MM.1S (cell line): ENCODE data around the gene COX5A.

Source experiments
- DNase-seq: peaks from one replicate; pipeline ENCODE4 v3.0.0-alpha.2; 2015
- H2AFZ ChIP-seq: fragments of 300-600 bp; sonication (generic); 2 replicates; pipeline ENCODE4 v1.6.0; 2016; ENCODE audit warnings: antibody characterized with exemption, low read length
- H3F3A ChIP-seq: fragments of 300-600 bp; sonication (generic); 2 replicates; pipeline ENCODE4 v1.6.1; 2016; ENCODE audit warnings: mild to moderate bottlenecking, antibody characterized with exemption, low read length, moderate library complexity, mixed read lengths; ENCODE audit not compliant: insufficient read depth
- H3K27ac ChIP-seq: fragments of 300-600 bp; sonication (generic); 2 replicates; pipeline ENCODE4 v1.5.1; 2016; ENCODE audit warnings: mild to moderate bottlenecking, low read length
- H3K27me3 ChIP-seq: fragments of 300-600 bp; sonication (generic); replicated peaks from 2 replicates; pipeline ENCODE4 v1.6.0; 2016; ENCODE audit warnings: low read length; ENCODE audit not compliant: insufficient read depth
- H3K36me3 ChIP-seq: fragments of 300-600 bp; sonication (generic); replicated peaks from 2 replicates; pipeline ENCODE4 v1.6.1; 2016; ENCODE audit warnings: mild to moderate bottlenecking, low read length, mixed read lengths; ENCODE audit not compliant: insufficient read depth
- H3K4me1 ChIP-seq: fragments of 300-600 bp; sonication (generic); 2 replicates; pipeline ENCODE4 v1.6.1; 2016; ENCODE audit warnings: low read length, mixed read lengths
- H3K4me2 ChIP-seq: fragments of 300-600 bp; sonication (generic); 2 replicates; pipeline ENCODE4 v1.6.0; 2016; ENCODE audit warnings: low read depth, low read length
- H3K4me3 ChIP-seq: fragments of 300-600 bp; sonication (generic); 2 replicates; pipeline ENCODE4 v1.5.1; 2016; ENCODE audit warnings: low read length, mixed read lengths
- H3K79me2 ChIP-seq: fragments of 300-600 bp; sonication (generic); 2 replicates; pipeline ENCODE4 v1.6.1; 2016; ENCODE audit warnings: mixed run types, low read length, mixed read lengths
- H3K9ac ChIP-seq: fragments of 300-600 bp; sonication (generic); 2 replicates; pipeline ENCODE4 v1.6.1; 2016; ENCODE audit warnings: low read length, mixed read lengths
- H3K9me2 ChIP-seq: fragments of 300-600 bp; sonication (generic); replicated peaks from 2 replicates; pipeline ENCODE4 v1.6.1; 2016; ENCODE audit warnings: mild to moderate bottlenecking, low read length, mixed read lengths; ENCODE audit not compliant: insufficient read depth
- H3K9me3 ChIP-seq: fragments of 300-600 bp; sonication (generic); replicated peaks from 2 replicates; pipeline ENCODE4 v1.6.1; 2016; ENCODE audit warnings: mild to moderate bottlenecking, low read length, mixed read lengths; ENCODE audit not compliant: insufficient read depth
- H4K20me1 ChIP-seq: fragments of 300-600 bp; sonication (generic); 2 replicates; pipeline ENCODE4 v1.6.1; 2016; ENCODE audit warnings: mild to moderate bottlenecking, low read length, moderate library complexity, mixed read lengths; ENCODE audit not compliant: insufficient read depth
- EZH2 ChIP-seq: fragments of 300-600 bp; sonication (generic); optimal IDR thresholded peaks from 2 replicates; pipeline ENCODE3; 2017; ENCODE audit warnings: low read depth, mild to moderate bottlenecking, antibody characterized with exemption, low read length, mixed read lengths
- EZH2phosphoT487 ChIP-seq: fragments of 300-600 bp; sonication (generic); IDR thresholded peaks from 2 replicates; pipeline ENCODE4 v1.6.1; 2018; ENCODE audit warnings: antibody characterized with exemption, low read length
- TF ChIP-seq, protein P1 (sequence below): fragments of 300-600 bp; sonication (generic); IDR thresholded peaks from 2 replicates; pipeline ENCODE4 v1.5.1; 2016; ENCODE audit warnings: antibody characterized with exemption, low read length, mixed read lengths

COX5A gene

DNA sequence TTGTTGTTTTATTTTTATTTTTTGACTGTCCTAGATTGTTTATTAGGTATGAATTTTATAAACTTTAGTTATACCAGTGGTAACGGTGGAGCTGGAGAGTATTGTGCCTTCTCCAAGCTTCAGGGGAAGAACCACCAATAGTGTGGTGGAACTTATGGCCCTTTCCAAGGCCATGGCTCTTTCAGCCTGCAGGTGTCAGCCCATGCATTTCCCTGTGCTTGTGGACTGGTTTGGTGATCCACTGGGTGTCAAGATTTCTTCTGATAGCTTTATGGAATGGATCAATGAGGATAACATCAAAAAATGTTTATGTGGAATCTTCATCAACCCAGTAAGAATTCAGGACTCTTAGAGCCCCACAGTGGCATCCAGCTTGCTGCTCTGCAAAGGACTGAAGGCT, 38.3 kb upstream of the COX5A start:
- H3K79me2 ChIP-seq, result no peaks in the 10 kb centered on the region
- H2AFZ ChIP-seq, result no peak overlapping the region
- no peaks in the 10 kb centered on the region for H3K9me3 ChIP-seq
- no peaks in the 10 kb centered on the region for H3K27me3 ChIP-seq
- no peak overlapping the region for H3K4me2 ChIP-seq
- H3F3A ChIP-seq, result no peaks in the 10 kb centered on the region
- H3K4me1 ChIP-seq, result no peaks in the 10 kb centered on the region
- H4K20me1 ChIP-seq, result no peaks in the 10 kb centered on the region
- TF ChIP-seq EZH2, result no peak
- TF ChIP-seq, protein P1, sequence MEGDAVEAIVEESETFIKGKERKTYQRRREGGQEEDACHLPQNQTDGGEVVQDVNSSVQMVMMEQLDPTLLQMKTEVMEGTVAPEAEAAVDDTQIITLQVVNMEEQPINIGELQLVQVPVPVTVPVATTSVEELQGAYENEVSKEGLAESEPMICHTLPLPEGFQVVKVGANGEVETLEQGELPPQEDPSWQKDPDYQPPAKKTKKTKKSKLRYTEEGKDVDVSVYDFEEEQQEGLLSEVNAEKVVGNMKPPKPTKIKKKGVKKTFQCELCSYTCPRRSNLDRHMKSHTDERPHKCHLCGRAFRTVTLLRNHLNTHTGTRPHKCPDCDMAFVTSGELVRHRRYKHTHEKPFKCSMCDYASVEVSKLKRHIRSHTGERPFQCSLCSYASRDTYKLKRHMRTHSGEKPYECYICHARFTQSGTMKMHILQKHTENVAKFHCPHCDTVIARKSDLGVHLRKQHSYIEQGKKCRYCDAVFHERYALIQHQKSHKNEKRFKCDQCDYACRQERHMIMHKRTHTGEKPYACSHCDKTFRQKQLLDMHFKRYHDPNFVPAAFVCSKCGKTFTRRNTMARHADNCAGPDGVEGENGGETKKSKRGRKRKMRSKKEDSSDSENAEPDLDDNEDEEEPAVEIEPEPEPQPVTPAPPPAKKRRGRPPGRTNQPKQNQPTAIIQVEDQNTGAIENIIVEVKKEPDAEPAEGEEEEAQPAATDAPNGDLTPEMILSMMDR, result peak; percentile 27
- no peaks in the 10 kb centered on the region for H3K9me2 ChIP-seq
- no peak for DNase-seq
- no peak overlapping the region for H3K9ac ChIP-seq
- no peak overlapping the region for H3K4me3 ChIP-seq
- H3K36me3 ChIP-seq, result no peaks in the 10 kb centered on the region
- no peak overlapping the region for H3K27ac ChIP-seq

DNA sequence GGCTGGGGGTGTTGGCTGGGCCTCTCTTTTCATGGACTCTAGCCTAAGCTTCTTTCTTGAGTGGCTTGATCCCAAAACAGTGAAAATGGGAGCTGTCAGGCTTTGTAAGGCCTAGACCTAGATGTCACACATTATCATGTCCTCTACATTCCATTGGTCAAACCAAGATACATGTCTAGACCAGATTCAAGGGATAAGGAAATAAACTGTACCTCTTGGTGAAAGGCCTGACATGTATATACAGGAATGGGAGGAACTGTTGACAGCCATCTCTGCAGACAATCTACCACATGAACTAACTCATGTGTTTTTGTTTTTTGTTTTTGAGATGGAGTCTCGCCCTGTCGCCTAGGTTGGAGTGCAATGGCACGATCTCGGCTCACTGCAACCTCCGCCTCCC, 29.8 kb upstream of the COX5A start:
- TF ChIP-seq, protein P1, result no peak
- TF ChIP-seq EZH2, result no peak
- TF ChIP-seq EZH2phosphoT487, result no peak

DNA sequence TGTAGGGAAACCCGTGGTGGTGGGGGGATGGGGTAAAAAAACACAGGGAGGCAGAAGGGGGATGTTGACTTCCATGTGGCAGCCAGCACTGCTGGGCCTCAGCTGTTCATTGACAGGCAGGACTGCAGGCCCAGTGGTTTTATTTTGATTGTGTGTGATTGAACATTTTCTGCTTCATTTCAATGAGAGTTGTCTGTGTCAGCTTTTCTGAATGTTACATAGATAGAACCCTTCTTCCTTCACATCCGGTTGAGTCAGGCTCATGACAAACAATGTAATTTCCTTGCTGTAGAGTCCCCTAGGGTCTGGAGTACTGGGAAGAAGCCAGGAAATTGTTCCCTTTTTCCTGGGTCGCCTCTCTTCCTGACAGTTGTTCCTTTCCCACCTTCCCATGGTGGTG, 26.9 kb upstream of the COX5A start:
- Histone ChIP-seq H3K27ac (no peak overlapping the region), H3F3A (peaks cover 5% of the 10 kb centered on the region; the same call in 1 of the 2 replicates), H3K36me3 (no peaks in the 10 kb centered on the region), H3K27me3 (no peaks in the 10 kb centered on the region), H3K4me2 (0 out of 2 replicates have a peak overlapping the region, but pooled peaks have one; percentile 2), H3K9me2 (no peaks in the 10 kb centered on the region), H3K4me3 (no peak overlapping the region), H3K9me3 (no peaks in the 10 kb centered on the region), H3K4me1 (peaks cover 20% of the 10 kb centered on the region), H3K79me2 (no peaks in the 10 kb centered on the region), H4K20me1 (no peaks in the 10 kb centered on the region), H2AFZ (no peak overlapping the region), H3K9ac (no peak overlapping the region)
- no peak for TF ChIP-seq EZH2phosphoT487
- TF ChIP-seq EZH2, result no peak
- TF ChIP-seq, protein P1, result no peak
- peak; percentile 30 for DNase-seq

More for the DNA sequence above, 29.8 kb upstream of the COX5A start:
- Histone ChIP-seq H2AFZ (no peak overlapping the region), H3K27ac (no peak overlapping the region), H3K4me1 (peaks cover 7% of the 10 kb centered on the region; the same call in 1 of the 2 replicates), H3K36me3 (no peaks in the 10 kb centered on the region), H4K20me1 (no peaks in the 10 kb centered on the region), H3K27me3 (no peaks in the 10 kb centered on the region), H3K9ac (no peak overlapping the region), H3K79me2 (no peaks in the 10 kb centered on the region), H3K9me2 (no peaks in the 10 kb centered on the region), H3F3A (no peaks in the 10 kb centered on the region), H3K4me3 (no peak overlapping the region), H3K9me3 (no peaks in the 10 kb centered on the region), H3K4me2 (no peak overlapping the region)
- DNase-seq, result no peak
